Activated CD8-positive, alpha-beta memory T cell treated with anti-CD3 and anti-CD28 coated beads, Interleukin-2, amount 50 U/mL, for 24 hours (primary cell): ENCODE data around the gene PSTPIP1.

Source experiments
- DNase-seq: peaks from one replicate; pipeline ENCODE4 v3.0.0-alpha.2; 2020; ENCODE audit errors: extremely low read depth

PSTPIP1 gene

DNA sequence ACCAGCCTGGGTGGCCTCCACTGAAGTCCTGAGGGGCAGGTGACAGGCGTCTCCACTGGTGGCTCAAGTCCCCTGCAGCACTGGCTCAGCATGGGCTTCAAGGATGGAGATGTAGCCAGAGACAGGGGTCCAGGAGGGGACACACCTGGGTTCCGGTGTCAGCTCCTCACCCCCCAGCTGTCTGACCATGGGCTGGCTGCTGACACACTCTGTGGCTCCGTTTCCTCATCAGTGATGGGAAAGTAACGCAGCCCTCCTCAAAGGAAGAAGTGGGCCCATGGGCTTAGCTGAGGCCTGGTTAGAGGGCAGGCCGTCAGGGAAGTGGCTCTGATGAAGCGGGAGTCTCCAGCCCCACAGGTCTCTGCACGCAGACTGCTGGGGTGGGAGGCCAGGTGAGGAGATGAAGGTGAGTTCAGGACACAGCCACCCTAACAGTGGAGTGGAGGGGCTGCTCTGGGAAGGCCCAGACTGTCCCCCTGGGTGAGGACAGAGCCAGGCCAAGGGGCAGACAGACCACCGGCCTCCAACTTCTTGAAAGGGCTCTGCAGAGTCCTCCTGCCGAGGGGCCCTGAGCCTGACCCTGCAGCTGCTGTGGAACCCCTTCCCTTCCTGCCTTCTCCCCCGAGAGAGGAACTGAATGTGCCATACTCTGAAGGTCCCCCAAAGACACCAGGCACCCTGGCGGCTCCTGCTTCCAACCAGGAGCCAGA, 24.0 kb downstream of the PSTPIP1 start:
- DNase-seq: no peak

DNA sequence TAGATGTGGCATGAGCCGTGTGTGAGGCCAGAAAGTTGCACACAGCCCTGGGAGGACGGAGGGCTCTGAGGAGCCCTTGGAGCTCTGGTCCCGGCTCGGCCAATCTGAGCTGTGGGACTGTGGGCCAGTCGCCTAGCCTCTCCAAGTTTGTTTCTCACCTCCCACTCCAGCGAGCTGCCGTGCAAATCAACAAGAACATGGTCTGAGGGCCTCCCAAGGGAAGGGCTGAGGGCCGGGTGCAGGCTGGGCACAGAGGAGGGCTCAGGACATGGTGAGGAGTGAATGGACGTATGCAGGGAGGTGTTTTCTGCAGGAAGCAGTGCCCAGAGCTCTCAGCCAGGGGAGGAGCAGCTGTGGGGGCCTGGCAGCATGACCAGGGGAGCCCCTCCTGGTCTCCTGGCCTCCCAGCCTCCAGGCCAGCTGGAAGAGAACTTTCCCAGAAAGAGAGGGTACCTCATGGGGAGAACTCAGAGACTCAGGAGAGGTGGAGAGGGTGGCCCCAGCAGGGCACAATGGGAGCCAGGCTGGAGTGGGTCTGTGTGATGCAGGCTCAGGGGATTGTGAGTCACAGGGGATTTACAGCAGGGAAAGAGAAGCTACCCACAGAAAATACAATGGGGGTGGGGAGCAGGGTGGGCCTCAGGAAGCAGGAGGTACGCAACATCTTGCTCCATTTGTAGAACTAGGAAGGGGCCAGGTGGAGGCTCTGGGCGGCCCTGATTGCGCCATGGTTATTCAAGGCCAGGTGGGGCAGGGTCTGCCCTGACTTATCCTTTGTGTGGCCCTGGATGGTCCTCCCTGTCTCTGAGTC, 24.8 kb downstream of the PSTPIP1 start:
- DNase-seq: no peak

GRCh38 chr15:77020348-77021087, 25.6 kb downstream of the PSTPIP1 start:
- no peak for DNase-seq

GRCh38 chr15:77021088-77021481, 26.2 kb downstream of the PSTPIP1 start:
- DNase-seq: no peak

GRCh38 chr15:77021803-77022381, 27.0 kb downstream of the PSTPIP1 start:
- DNase-seq: no peak

DNA sequence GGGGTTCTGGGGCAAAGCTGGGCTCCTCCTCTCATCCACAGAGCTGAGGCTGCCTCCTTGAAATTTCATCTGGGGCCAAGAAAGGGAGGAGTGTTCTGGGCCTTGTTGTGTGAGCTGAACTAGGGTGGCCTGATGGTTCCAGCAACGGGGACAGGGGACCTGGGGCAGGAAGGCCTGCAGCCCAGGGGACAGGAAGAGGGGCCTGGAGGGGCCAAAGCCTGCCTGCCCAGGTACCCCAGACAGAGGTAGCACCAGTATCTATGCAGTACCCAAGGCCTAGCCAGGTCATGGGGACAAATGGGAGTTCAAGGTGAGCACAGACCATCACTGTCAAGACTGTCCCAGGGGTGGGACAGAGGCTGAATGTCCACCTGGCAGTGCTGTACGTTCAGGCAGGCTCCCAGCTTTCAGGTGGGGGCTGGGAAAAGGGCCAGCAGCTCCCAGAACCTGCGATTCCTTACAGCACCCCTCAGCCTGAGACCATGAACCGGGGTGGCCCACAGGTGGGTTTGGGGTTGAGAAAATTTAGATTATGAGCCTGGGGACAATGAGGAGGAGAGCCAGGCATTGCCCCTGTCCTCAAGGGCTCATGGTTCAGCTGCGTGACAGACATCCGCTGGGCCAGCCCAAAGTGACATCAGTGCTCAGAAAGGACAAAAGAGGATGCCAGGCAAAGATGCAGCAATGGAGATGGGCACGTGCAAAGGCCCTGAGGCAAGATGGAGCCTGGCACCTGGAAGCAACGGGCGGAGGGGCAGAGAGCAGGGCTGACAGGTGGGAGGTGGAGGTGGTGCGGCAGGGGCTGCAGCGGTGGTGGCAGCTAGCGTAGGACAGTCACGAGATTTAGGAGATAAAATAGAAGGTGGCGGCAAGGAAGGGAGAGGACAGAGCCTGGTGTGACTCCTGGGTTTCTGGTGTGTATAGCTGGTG, 28.0 kb downstream of the PSTPIP1 start:
- no peak for DNase-seq

GRCh38 chr15:77023576-77024272, 28.8 kb downstream of the PSTPIP1 start:
- DNase-seq: no peak

DNA sequence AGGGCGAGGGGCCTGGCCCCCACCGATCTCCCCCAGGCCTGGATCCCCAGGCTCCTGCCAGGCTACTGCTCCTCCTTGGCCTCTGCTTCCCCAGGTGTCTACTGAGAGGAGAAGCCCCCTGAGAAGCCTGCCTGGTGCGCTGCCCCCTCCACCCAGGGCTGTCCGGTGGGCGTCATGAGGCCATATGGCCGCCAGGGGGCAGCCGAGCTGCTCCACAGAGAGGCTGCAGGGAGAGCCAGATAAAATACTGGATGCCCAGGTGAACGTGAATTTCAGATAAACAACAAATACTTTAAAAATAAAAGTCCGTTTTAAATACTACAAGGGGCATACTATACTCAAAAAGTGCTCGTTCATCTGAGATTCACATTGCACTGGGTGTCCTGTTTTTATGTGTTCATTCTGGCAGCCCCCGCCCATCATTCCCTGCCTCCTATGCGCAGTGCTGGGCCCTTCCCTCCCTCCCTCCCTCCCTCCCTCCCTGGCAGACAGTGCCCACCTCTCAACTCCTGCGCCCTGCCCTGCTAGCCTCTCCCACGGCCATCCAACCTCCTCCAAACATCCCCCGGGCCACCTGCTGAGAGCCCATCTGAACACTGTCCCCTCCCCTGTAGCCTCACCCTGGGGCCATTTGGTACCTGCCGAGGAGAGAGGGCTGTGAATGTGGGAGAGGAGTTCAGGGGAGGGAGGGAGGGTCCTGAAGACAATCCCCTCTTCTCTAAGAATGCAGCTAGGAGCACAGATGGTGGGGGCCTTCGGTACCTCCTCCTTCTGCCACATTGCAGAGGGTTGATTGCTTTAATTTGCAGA, 29.6 kb downstream of the PSTPIP1 start:
- DNase-seq: no peak

DNA sequence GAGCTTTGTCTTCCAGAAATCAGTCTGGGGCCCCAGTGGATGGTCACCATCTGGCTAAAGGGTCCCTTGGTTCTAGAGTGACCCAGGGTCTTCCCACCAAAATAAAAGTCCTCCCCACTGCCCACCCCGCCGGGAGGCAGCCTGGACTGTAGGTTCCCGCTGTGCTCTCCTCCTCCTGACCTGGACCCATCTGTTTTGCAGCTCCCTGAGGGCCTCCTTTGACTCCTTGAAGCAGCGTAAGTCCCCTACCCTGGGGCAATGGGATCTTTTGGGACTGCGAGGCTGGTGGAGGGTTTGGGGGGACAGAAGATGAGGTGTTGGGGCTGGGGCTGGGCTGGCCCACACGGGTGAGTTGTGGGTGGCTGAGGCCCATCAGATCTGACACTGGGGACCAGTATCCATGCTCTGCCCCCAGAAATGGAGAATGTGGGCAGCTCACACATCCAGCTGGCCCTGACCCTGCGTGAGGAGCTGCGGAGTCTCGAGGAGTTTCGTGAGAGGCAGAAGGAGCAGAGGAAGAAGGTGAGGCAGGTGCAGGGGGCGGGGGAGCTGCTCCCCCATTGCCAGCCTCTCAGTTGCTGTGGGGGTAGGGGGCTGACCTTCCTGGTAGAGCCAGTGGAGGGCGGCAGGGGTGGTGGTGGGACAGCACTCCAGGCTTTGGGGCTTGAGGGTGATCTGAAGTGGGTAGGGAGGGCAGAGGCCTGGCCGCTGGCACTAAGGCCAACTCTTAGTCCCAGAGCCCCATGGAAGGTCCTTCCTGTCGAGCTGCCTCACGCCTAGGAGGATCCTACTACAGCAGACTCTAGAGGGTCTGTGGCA, 30.4 kb downstream of the PSTPIP1 start:
- DNase-seq: no peak

- DNase-seq: no peak
Measured at GRCh38 chr15:77025941-77026411, 31.1 kb downstream of the PSTPIP1 start.

- DNase-seq: no peak
Measured at GRCh38 chr15:77026501-77027110, 31.7 kb downstream of the PSTPIP1 start.

- DNase-seq: no peak
Measured at GRCh38 chr15:77027111-77027696, 32.3 kb downstream of the PSTPIP1 start.

GRCh38 chr15:77027697-77028450, 32.9 kb downstream of the PSTPIP1 start:
- no peak for DNase-seq

DNA sequence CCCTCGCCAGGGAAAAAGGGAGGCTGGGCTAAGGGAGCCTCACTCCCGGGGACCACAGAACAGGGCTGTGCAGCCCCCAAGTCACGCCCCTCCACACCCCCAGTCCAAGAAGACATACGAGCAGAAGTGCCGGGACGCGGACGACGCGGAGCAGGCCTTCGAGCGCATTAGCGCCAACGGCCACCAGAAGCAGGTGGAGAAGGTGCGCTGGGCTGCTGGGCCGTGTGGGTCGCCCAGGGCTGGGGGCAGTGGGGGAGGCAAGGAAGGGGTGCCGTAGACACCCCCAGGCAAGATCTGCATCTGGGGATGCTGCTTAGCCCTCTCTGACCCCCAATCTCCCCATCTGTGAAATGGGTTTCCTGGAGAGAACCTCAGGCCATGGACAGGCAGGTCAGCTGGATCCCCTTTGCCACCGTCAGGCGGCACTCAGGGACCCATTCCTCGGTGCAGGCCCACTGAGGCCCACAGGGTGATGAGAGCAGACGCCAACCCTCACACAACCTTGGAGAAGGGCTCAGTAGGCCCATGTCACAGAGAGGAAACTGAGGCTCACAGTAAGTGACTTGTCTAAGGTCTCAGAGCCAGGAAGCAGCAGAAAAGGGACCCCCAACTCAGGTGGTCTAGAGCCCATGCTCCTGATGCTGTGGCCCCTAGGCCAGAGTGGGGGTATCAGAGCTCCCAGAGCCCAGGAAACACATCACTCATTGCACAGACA, 33.7 kb downstream of the PSTPIP1 start:
- DNase-seq: no peak

- no peak for DNase-seq
Measured at GRCh38 chr15:77029166-77030047, 34.5 kb downstream of the PSTPIP1 start.
